Nephron progenitor cell (in vitro differentiated cells): ENCODE results near the gene CERS6.

ENCODE experiments used
- DNase-seq: peaks from one replicate; pipeline ENCODE4 v3.0.0; 2021
- H3K27ac Mint-ChIP-seq: 2 replicates; pipeline ENCODE4 v1.8.0; 2021; ENCODE audit warnings: mild to moderate bottlenecking, moderate library complexity, mixed read lengths
- H3K27me3 Mint-ChIP-seq: 2 replicates; pipeline ENCODE4 v1.8.0; 2021; ENCODE audit warnings: mild to moderate bottlenecking, low read depth, mixed read lengths; ENCODE audit not compliant: poor library complexity
- H3K36me3 Mint-ChIP-seq: 2 replicates; pipeline ENCODE4 v1.8.0; 2021; ENCODE audit warnings: low read depth, mixed read lengths
- H3K4me1 Mint-ChIP-seq: 2 replicates; pipeline ENCODE4 v1.8.0; 2021; ENCODE audit warnings: mixed read lengths
- H3K4me3 Mint-ChIP-seq: 2 replicates; pipeline ENCODE4 v1.8.0; 2021; ENCODE audit warnings: mild to moderate bottlenecking, moderate library complexity, mixed read lengths
- H3K9me3 Mint-ChIP-seq: 2 replicates; pipeline ENCODE4 v1.8.0; 2021; ENCODE audit warnings: mild to moderate bottlenecking, moderate library complexity, mixed read lengths
- TF ChIP-seq, protein P1 (sequence below): fragments of 200-600 bp; sonication (generic); IDR thresholded peaks from 2 replicates; pipeline ENCODE4 v1.5.0; 2021; ENCODE audit warnings: antibody characterized with exemption

CERS6 gene

DNA sequence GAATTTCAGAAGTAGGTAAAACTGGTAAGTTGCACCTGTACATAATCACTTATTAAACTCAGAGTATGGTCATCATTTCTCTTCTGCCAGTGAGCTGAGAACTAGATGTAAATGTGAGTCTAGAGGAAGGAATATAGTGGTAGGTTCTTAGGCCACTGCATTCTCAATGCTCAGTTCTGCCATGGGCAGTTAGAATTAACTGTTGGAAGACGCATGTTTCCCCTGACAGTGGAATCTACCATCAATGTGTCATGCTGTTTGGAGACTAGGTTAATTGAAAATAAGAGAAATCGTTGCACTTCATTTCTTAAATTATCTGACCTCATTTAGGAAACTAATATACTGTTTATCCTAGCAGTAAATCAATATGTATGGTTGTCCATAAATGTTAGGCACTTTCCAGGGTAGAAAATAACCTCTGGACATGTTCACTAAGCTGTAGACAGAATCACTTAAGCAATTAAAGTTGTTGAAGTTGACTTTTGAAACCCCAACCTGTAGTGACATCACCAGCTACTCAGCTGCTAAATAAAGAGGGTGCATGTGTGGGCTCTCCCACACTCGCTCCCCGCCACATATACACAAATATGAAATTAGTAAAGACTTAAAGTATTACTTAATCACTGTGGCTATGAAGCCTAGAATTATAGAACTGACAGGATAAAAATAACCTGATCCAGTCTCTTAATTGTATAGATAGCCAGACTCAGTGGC, 254.8 kb downstream of the CERS6 start:
- DNase-seq: no peak
- Mint-ChIP-seq H3K9me3 (no peaks in the 10 kb centered on the region), H3K27ac (no peak overlapping the region), H3K4me3 (no peak overlapping the region), H3K27me3 (no peaks in the 10 kb centered on the region), H3K4me1 (peaks cover 5% of the 10 kb centered on the region), H3K36me3 (peaks cover 14% of the 10 kb centered on the region)
- TF ChIP-seq, protein P1, sequence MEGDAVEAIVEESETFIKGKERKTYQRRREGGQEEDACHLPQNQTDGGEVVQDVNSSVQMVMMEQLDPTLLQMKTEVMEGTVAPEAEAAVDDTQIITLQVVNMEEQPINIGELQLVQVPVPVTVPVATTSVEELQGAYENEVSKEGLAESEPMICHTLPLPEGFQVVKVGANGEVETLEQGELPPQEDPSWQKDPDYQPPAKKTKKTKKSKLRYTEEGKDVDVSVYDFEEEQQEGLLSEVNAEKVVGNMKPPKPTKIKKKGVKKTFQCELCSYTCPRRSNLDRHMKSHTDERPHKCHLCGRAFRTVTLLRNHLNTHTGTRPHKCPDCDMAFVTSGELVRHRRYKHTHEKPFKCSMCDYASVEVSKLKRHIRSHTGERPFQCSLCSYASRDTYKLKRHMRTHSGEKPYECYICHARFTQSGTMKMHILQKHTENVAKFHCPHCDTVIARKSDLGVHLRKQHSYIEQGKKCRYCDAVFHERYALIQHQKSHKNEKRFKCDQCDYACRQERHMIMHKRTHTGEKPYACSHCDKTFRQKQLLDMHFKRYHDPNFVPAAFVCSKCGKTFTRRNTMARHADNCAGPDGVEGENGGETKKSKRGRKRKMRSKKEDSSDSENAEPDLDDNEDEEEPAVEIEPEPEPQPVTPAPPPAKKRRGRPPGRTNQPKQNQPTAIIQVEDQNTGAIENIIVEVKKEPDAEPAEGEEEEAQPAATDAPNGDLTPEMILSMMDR: no peak

DNA sequence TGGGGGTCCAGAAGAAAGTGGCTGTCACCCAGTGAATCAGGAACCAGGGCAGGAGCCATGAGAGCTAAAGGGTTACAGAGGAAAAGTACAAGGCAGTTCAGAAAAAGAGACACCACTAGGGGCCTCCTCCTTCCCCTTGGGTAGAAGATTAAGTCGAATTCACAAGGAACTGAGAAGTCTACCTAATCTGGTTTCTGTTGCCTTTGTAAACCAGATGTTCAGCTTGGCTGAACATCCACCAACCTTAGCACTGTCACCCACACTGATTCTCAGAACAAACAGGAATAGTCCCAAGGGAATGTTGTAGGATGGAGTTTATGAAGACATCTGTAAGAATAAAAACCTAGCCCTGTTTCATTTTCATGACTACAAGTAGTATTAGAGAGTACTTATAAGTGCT, 256.0 kb downstream of the CERS6 start:
- Mint-ChIP-seq H3K4me3 (no peak overlapping the region), H3K27ac (no peak overlapping the region), H3K27me3 (no peaks in the 10 kb centered on the region), H3K4me1 (peaks cover 5% of the 10 kb centered on the region), H3K9me3 (no peaks in the 10 kb centered on the region), H3K36me3 (peaks cover 14% of the 10 kb centered on the region)
- DNase-seq: no peak
- TF ChIP-seq, protein P1: no peak

DNA sequence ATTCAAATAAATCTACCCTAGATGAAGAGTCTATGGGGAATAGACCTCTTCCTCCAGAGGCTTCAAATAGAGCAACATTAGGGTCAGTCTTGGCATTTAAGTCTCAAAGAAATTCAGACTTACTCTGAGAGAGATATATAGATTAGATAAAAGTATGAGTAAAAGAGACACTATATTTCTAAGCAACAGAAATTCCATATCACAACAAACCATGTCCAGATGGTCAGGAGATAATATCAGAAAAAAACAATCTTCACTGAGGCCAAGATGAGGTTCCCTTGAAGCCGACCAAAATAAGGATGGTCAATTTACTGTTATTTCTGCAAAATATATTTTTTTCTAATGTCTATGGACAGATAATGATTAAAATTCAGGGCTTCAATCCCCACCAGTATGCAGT, 257.3 kb downstream of the CERS6 start:
- peaks cover 5% of the 10 kb centered on the region for H3K4me1 Mint-ChIP-seq
- H3K4me3 Mint-ChIP-seq: no peak overlapping the region
- no peak overlapping the region for H3K27ac Mint-ChIP-seq
- no peak for DNase-seq
- TF ChIP-seq, protein P1: no peak
- H3K36me3 Mint-ChIP-seq: peaks cover 19% of the 10 kb centered on the region
- no peaks in the 10 kb centered on the region for H3K27me3 Mint-ChIP-seq
- no peaks in the 10 kb centered on the region for H3K9me3 Mint-ChIP-seq

DNA sequence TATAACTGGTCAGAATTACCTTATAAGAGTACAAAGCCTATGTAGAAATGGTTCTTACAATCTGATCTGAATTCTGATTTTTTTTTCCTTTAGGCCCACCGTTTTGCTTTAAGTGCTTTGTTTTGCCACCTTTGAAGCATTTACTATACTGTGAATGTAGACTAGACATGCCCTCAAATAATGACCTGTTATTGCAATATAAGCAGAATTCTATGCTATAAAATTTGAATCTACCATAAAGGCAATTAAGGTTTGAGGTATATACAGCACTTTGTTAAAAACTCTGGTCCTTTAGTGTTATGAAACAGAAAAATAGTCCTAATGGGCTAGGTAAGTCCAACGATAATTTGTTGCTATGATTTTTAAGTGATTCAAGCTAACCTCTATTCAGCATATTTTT, 259.8 kb downstream of the CERS6 start:
- TF ChIP-seq, protein P1: no peak
- peaks cover 5% of the 10 kb centered on the region for H3K4me1 Mint-ChIP-seq
- peaks cover 39% of the 10 kb centered on the region for H3K36me3 Mint-ChIP-seq
- DNase-seq: no peak
- H3K9me3 Mint-ChIP-seq: no peaks in the 10 kb centered on the region
- H3K27me3 Mint-ChIP-seq: no peaks in the 10 kb centered on the region
- H3K4me3 Mint-ChIP-seq: no peak overlapping the region
- no peak overlapping the region for H3K27ac Mint-ChIP-seq

DNA sequence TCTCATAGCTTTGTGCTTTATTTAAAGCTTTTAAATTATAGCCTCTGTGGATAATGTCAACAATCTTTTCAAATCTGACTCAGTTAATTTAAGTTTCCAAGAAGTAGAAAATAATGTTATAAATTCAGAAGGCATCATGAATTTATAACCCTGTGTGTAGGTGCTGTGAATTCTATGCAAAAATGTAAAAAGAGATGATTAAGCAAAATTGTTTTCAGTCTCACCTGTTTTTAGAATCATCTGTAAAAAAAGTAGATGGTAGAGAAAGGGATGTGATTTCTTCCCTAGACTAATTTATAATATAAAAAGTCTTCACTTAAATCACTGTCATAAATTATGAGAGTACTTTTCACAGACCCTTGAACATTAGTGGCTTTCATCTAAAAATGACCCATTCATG, 260.8 kb downstream of the CERS6 start:
- Mint-ChIP-seq H3K9me3 (no peaks in the 10 kb centered on the region), H3K4me3 (no peak overlapping the region), H3K4me1 (peaks cover 3% of the 10 kb centered on the region), H3K27me3 (no peaks in the 10 kb centered on the region), H3K27ac (no peak overlapping the region), H3K36me3 (peaks cover 43% of the 10 kb centered on the region)
- no peak for DNase-seq
- TF ChIP-seq, protein P1: no peak

DNA sequence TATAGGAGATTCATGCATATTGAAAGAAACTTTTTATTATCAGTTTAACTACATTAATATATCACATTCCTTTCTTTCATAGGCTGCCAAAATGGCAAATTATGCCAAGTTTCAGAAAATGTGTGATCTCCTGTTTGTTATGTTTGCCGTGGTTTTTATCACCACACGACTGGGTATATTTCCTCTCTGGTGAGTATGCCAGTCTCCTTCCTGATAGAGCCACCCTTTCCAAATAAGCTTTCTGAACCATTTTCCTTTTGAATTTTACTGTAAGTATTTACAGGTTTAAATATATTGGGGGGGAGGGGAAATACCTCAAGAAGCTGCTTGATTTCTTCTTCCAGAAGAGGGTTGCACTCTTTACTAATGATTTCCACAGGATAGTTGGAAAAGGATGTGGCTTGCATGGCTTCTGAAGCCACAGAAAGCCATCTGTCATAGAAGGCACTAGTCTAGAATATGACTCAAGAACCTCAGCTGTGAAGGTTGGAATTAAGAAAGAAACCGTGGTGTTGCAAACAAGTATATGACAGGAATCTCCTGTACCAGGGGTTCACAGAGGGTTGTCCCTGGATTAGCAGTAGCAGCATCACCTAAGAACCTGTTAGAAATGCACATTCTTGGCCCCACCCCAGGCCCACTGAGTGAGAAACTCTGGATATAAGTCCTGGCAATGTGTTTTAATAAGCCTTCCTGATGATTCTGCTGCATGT, 261.9 kb downstream of the CERS6 start:
- H3K27me3 Mint-ChIP-seq: no peaks in the 10 kb centered on the region
- no peak overlapping the region for H3K4me3 Mint-ChIP-seq
- H3K36me3 Mint-ChIP-seq: peaks cover 50% of the 10 kb centered on the region
- no peaks in the 10 kb centered on the region for H3K9me3 Mint-ChIP-seq
- DNase-seq: no peak
- TF ChIP-seq, protein P1: no peak
- no peak overlapping the region for H3K27ac Mint-ChIP-seq
- H3K4me1 Mint-ChIP-seq: peaks cover 8% of the 10 kb centered on the region
